ENCODE data around the gene ZMYND19.
"Not testable (repeated sequence)": the region's sequence is repeated elsewhere in the genome, so short reads cannot be mapped to it uniquely, and the experiment has no call there.

ZMYND19 gene

GRCh38 chr9:137553654-137554053, 36.7 kb downstream of the ZMYND19 start:
- DNase-seq = not testable (repeated sequence)

- DNase-seq = no peak
These were observed 38.1 kb downstream of the ZMYND19 start for GRCh38 chr9:137552022-137552768.

GRCh38 chr9:137551264-137552021, 38.9 kb downstream of the ZMYND19 start, which contains the start of gene MRPL41:
MRPL41 (plus strand) TSS chr9:137551879; CDS start chr9:137552082, 203 bp downstream.
- peak; percentile 90 for DNase-seq

- DNase-seq = not testable (repeated sequence)
These were observed 39.4 kb downstream of the ZMYND19 start for GRCh38 chr9:137550958-137551263.

- DNase-seq = peak; percentile 81
These were observed 40.1 kb downstream of the ZMYND19 start, which contains the start of gene PNPLA7 for GRCh38 chr9:137550231-137550621. PNPLA7 (minus strand) TSS chr9:137550402; CDS start chr9:137550197, 205 bp downstream.

- no peak for DNase-seq
These were observed 42.4 kb downstream of the ZMYND19 start for GRCh38 chr9:137547687-137548543.

DNA sequence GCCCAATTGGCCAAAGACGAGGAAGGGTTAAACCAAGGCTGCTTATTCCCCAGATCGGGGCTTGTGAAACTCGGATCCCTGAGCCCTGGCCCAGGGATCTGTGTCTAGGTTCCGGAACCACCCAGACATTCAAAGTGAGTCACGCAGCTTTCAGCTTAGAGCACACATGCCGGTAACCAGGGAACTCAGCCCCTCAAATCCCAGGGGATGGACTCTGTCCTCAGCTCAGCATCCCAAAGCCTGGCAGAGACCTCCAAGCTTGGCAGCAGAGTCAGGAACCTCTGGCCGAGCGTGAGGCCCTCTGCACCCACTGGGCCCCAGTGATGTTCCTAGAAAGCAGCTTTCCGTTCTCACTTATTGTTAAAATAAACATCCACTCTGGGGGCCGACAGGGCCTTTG, 45.2 kb downstream of the ZMYND19 start:
- no peak for DNase-seq

- no peak for DNase-seq
These were observed 46.0 kb downstream of the ZMYND19 start for GRCh38 chr9:137544176-137544760.

GRCh38 chr9:137543237-137543963, 46.9 kb downstream of the ZMYND19 start:
- no peak for DNase-seq

- no peak for DNase-seq
These were observed 47.8 kb downstream of the ZMYND19 start for GRCh38 chr9:137542486-137542885.

GRCh38 chr9:137540536-137540935, 49.8 kb downstream of the ZMYND19 start:
- no peak for DNase-seq

GRCh38 chr9:137538058-137538457, 52.3 kb downstream of the ZMYND19 start:
- no peak for DNase-seq

DNA sequence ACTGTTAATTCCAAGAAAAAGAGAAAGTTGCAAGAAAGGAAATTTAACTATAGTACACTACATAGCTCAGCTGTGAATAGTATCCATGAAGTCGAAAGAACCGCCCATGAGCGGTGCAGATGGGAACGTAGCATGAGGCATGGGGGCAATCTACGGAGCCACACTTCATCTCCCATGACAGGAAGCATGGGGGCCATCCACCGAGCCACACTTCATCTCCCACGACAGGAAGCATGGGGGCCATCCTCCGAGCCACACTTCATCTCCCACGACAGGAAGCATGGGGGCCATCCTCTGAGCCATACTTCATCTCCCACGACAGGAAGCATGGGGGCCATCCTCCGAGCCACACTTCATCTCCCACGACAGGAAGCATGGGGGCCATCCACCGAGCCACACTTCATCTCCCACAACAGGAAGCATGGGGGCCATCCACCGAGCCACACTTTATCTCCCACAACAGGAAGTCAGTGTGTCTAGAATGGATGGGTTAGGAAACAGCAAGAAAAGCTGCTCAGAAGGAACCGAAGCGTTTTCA, 53.6 kb downstream of the ZMYND19 start:
- DNase-seq = not testable (repeated sequence)

DNA sequence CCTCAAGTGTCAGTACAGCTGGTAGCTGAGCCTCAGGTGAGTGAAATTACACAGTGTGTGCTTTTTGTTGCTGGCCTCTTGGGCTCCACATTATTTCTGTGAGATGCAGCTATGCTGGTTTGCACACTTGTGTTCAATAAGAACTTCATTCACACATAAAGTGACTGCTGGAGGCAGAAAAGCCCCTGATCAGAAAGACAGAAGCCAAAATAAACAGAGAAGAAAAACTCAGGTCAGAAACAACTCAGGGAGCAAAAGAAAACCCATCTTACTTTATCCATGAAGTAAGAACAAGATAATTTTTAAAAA, 55.2 kb downstream of the ZMYND19 start:
- no peak for DNase-seq

GRCh38 chr9:137534256-137535119, 55.8 kb downstream of the ZMYND19 start:
- DNase-seq = peak; percentile 37

GRCh38 chr9:137532891-137533468, 57.3 kb downstream of the ZMYND19 start:
- not testable (repeated sequence) for DNase-seq
